Amniotic epithelial cell (primary cell): ENCODE measurements around the gene YWHAH.
A peak's percentile ranks its signal among the peaks of the same experiment; 100 is the strongest.

Experiments
- DNase-seq: peaks from one replicate; pipeline ENCODE4 v3.0.0-alpha.2; 2010; ENCODE audit warnings: low read depth

Gene YWHAH

GRCh38 chr22:31923747-31924146, 20.6 kb upstream of the YWHAH start:
- DNase-seq, result no peak

DNA sequence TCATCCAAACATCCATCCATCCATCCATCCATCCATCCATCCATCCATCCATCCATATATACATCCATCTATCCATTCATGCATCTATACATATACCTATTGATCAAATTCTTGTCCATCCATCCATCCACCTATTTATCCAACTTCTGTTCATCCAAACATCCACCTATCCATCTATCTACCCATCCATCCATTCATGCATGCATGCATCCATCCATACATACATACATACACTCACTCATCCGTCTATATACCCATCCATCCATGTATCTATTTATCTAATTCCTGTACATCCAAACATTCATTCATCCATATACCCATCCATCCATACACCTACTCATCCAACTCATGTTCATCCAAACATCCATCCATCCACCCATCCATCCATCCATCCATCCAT, 19.3 kb upstream of the YWHAH start:
- DNase-seq, result no peak

- DNase-seq, result no peak
These were observed 18.3 kb upstream of the YWHAH start for GRCh38 chr22:31926024-31926423.

- peak; percentile 47 for DNase-seq
These were observed 17.4 kb upstream of the YWHAH start for GRCh38 chr22:31926969-31927368.

- no peak for DNase-seq
These were observed 16.8 kb upstream of the YWHAH start for GRCh38 chr22:31927562-31927961.

- no peak for DNase-seq
These were observed 15.0 kb upstream of the YWHAH start for GRCh38 chr22:31929167-31929930.

GRCh38 chr22:31932863-31933262, 11.5 kb upstream of the YWHAH start:
- DNase-seq, result no peak

DNA sequence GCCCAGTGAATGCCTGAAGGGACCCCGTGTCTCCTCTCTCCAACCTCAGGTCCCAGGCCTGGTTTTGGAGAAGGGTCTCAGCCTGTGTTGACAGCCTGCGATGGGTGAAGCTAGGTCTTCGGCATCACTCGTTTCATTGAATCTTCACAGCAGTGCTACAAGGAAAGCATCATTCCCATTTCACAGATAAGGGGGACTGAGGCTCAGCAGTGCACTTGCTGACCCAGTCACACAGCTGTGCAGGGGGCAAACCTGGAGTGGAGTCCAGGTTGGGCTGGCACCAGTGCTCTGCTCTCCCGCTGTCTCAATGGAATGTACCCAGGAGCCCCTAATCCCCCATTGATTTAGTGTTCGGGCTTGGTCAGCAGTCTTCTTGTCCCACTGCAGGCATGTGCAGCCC, 10.9 kb upstream of the YWHAH start:
- no peak for DNase-seq

DNA sequence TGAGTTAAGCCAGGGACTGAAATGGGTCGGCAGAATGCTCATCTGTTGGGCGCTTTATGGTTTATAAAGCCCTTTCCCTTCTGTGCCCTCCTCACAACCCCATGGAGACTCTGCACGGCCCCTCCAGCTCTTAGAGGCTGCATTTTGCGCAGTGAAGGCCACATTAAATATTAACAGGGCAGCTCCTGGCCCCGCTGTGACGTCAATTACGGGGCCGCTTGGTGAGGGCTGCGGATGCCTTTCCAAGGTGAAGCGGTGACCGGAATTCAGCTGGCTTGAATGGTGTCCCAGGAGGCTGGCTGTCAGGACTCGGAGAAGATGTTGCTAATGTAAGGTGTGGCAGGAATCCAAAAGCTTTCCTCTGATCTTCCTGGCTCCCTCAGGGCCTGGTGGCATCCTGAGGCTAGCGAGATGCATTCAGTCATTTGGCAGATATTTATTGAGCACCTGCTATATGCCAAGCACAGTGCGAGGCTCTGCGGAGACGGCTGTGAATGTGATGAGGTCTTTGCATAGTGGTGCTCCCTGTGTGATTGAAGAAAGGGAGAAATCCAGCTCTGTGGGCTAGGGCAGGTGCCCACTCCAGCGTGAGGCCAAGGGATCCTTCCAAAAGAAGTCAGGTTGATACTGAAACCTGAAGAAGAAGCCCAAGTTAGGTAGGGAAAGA, 10.4 kb upstream of the YWHAH start:
- DNase-seq, result no peak

DNA sequence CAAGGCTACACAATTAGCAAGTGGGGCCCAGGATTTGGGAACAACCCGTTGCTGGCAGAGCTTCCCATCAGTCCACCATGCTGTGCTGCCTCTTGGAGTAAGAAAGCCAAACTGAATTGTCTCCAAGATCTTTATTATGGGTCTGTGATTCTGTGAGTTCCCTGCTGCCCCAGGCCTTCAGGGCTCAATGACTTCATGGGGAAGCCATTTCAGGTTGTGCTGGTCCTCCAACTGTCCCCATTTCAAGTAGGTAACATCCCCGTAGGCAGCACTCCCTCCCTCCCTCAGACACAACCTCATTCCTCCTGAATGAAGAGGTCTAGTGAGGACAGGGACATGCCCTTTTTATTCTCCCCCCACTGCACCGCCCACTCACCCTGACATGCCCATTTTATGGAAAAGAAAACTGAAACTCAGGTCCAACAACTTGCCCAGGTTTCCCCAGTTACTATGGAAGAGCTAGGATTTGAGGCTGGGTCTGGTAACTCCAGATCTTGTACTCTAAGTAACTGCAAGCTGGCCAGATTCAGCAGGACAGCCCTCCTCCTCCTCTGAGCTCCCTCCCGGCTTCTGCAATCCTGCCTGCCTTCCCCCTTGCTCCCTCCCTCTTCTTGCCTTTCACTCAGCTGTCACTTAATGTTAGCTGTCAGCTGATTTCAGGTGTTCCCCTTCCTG, 8.2 kb upstream of the YWHAH start:
- DNase-seq, result no peak

GRCh38 chr22:31937341-31937740, 7.0 kb upstream of the YWHAH start:
- DNase-seq, result no peak

- DNase-seq, result no peak
These were observed 6.0 kb upstream of the YWHAH start for GRCh38 chr22:31938296-31938695.

GRCh38 chr22:31940506-31940905, 3.8 kb upstream of the YWHAH start:
- DNase-seq, result no peak

GRCh38 chr22:31942091-31942490, 2.2 kb upstream of the YWHAH start:
- no peak for DNase-seq

GRCh38 chr22:31943206-31943977, 943 bp upstream of the YWHAH start:
- no peak for DNase-seq

DNA sequence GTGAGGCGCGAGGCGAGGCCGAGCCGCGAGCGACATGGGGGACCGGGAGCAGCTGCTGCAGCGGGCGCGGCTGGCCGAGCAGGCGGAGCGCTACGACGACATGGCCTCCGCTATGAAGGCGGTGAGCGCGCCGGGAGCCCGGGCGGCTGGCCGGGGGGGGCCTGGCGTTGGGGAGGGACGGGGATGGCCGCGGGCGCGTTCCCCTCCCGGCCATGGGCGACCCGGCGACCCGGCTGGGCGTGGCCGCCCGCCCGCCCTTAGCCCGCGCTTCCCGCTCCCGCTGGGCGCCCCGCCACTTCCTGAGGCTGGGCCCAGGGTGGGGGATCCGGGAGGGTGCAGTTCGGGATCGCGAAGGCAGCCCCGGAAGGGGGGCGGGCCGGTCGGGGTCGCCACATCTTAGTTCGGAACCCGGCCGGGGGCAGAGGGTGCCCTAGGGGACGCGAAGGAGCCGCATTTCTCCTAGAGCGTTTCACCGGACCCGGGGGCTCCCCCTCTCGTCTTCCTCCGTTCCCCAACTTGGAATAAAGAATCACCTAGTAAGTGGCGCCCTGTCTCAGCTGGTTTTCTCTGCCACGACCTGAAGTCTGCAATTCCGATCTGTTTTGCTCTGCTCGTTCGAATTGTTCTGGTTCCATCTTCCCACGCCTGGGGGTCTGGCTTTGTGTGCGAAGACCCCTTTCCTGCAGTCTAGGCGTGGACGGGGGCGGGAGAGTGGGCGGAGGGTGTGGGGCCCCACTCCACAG, 536 bp downstream of the YWHAH start:
- no peak for DNase-seq

GRCh38 chr22:31945443-31945855, 1.1 kb downstream of the YWHAH start:
- DNase-seq, result no peak

DNA sequence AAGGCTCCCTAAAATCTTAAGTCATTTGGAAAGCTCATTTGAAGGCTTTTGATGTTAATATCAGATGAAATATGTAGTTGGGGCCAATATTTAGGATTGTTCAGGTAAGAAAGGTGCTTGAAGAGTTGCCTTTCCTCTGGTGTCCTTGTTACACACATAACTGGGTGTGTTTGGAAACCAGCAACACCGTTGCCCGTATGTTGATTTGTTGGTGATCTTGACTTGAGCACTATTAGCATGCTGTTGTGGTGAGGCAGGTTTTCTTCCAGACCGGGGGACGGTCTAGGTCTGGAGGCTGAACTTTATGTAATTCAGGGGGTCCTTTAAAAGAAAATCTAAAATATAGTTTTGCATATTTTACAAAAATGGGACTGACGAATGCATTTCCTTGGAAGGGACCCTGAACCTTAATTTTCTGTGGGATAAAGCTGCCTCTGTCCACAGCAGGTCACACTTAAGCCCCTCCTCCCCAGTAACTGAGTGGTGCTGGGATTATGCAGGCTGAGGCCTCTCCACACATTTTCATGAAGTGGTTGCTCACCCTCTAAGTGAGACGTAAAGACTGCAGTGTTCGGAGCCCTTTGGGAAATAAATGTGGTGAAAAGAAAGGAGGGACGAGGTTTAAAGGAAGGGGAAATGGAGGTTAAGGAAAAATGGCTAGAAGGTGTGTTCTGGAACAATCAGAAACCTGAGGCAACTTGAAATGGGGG, 1.8 kb downstream of the YWHAH start:
- DNase-seq, result peak; percentile 40

GRCh38 chr22:31947296-31947695, 3.0 kb downstream of the YWHAH start:
- DNase-seq, result peak; percentile 27

GRCh38 chr22:31948002-31948401, 3.7 kb downstream of the YWHAH start:
- no peak for DNase-seq

- DNase-seq, result no peak
These were observed 5.9 kb downstream of the YWHAH start for GRCh38 chr22:31950226-31950625.
